Stimulated activated CD4-positive, alpha-beta T cell treated with anti-CD3 and anti-CD28 coated beads, Interleukin-4, amount 100 ng/mL, for 24 hours (primary cell): ENCODE data around the gene NGF.

Experiments used
- DNase-seq: peaks from one replicate; pipeline ENCODE4 v3.0.0-alpha.2; 2020

Gene NGF

DNA sequence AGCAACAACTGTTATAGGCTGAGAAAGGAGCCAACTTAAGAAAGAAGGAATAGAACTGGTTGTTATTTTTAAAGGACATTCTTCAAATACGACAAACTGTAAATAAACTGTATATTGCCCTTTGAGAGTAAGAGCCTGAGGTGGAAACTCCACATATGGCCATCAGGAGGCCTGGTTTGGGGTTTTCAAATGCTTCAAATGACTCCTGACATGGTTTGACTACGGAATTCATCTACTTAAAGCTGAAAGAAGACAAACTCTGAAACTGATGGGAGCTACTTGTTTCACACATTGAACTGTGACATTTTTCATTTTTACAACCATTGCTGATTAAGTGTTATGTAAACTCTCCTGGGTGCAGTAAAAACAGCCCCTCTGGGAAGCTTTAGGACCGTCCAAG, 59.8 kb downstream of the NGF start:
- DNase-seq: no peak

GRCh38 chr1:115277276-115277675, 60.8 kb downstream of the NGF start:
- no peak for DNase-seq

GRCh38 chr1:115275216-115275615, 62.8 kb downstream of the NGF start:
- no peak for DNase-seq

GRCh38 chr1:115274467-115274866, 63.6 kb downstream of the NGF start:
- no peak for DNase-seq

- DNase-seq: no peak
Observed at GRCh38 chr1:115266729-115267421, 71.2 kb downstream of the NGF start.

DNA sequence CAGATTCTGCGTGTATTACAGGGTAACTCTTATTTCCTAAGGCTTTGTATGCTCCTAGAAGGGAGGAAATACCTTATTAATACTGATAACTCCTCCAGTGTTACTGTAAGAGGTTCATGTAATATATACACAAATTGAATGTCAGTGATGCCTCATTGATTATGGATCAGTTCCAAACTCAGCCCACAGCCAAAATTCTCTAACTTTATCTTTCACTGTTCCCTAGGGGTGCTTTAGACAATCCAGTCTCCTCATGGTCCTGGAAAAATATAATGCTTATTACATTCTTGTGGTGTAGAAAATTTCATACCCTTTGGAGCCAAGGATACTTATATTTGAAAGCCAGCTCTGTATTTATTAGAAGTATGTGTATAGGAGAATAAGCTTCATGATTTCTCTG, 73.0 kb downstream of the NGF start:
- no peak for DNase-seq

- no peak for DNase-seq
Observed at GRCh38 chr1:115262886-115263285, 75.2 kb downstream of the NGF start.

GRCh38 chr1:115261496-115261895, 76.6 kb downstream of the NGF start:
- DNase-seq: no peak

DNA sequence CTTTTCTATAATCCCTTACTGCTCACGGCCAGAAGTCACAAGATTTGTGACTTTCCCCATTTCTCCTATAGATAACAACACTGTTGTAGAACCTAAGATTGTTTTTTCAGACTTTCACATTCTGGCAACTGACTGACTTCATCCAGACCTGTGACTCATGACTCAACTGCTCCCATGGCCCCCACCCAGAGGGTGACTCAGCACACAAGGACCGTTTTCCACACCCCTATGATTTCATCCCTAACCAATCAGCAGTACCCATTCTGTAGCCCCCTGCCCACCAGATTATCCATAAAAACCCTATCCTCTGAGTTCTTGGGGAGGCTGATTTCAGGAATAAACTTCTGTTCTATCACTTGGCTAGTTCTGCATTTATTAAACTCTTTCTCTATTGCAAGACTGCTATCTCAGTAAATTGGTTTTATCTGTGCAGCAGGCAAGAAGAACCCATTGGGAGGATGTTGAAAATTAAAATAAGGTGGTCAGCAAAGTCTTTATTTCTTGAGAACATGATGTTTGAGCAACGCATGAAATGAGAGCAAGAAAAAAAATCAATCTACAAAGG, 79.7 kb downstream of the NGF start:
- no peak for DNase-seq

DNA sequence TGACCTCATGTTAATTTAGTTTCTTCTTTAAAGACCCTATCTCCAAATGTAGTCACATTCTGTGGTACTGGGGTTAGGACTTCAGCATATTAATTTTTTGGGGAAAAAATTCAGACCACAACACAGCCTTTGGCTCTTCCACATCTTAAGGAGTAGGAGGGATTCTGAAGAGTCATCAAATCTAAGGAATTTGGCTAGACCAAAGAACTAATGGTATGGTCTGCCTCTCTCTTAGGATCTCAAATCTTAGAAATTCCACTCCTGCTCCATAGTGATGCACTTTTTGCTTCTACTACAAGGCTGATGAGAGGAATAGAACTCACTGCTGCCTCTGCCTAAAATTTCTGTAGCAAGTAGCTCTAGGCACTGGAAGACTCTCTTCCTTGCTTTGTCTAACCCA, 80.5 kb downstream of the NGF start:
- DNase-seq: no peak

GRCh38 chr1:115255154-115255553, 82.9 kb downstream of the NGF start:
- no peak for DNase-seq

DNA sequence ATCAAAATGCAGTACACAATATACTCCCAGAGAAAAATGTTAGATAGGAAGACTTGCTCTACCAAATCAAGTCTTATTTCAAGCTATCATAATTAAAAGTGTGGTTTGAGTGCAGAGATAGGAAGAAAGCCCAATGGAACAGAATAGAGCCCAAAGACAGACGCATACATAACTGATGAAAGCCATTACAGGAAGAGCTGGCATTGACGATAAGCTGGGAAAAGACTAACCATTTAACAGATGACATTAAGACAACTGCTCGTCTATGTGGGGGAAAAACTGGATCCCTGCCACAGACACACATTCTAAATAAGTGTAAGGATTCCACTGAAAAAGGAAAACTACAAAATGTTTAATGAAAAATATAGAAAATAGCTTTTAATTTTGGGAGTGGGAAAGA, 85.5 kb downstream of the NGF start:
- no peak for DNase-seq

- no peak for DNase-seq
Observed at GRCh38 chr1:115251856-115252255, 86.2 kb downstream of the NGF start.

GRCh38 chr1:115251340-115251748, 86.7 kb downstream of the NGF start:
- no peak for DNase-seq

DNA sequence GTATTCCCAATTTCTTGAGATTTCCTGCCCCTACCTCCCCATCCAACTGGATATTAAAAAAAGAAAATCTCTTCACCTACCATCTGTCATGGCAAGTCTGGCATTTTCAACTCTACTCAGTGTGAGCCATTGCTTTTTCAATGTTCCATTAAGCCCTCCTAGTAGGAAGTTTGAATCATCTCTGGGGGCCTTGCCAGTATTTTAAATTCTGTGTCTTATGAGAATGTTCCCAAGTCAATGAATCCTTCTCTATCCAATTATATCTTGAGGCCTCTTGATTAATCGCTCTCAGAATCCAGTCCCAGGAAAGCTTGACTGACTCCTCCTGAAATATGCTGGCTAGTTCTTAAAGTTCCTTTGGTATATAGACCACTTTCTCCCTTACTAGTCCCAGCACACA, 91.5 kb downstream of the NGF start:
- DNase-seq: no peak

DNA sequence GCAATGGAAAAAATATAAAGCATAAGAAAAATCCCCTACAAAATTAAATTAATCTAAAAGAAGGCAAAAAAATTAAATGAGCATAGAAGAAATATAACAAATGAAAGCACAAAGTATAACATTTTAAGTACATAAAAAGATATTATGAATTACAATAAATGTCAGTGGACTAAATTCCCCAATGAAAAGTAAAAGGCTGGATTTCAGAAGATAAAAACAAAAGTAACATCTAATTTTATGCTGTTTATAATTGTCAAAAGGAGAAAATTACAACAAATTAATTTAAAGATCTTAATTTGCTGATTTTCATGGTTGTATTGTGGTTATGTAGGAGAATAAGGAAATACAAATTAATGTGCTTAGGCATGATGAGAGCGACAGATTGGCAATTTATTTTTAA, 92.8 kb downstream of the NGF start:
- DNase-seq: no peak

GRCh38 chr1:115242543-115242942, 95.5 kb downstream of the NGF start:
- no peak for DNase-seq

GRCh38 chr1:115241309-115241708, 96.7 kb downstream of the NGF start:
- no peak for DNase-seq

DNA sequence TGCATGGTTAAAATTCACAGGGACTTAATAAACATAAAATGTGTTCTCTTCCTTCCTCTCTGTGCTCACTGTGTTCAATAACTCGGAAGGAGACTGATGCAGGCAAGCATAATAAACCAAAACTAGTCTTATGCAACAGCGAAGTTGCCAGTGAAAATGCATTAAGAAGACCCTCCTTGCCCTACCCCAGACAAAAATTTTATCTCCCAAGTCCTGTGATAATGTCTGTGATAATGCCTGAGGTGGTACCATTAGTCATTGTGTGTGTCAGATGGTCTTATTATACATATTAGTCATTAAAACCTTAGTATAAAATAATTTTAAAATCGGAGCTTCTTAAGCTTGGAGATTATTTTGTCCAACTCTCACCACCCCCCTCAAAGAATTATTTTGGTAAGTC, 97.8 kb downstream of the NGF start:
- DNase-seq: no peak

- DNase-seq: no peak
Observed at GRCh38 chr1:115239426-115239825, 98.6 kb downstream of the NGF start.

DNA sequence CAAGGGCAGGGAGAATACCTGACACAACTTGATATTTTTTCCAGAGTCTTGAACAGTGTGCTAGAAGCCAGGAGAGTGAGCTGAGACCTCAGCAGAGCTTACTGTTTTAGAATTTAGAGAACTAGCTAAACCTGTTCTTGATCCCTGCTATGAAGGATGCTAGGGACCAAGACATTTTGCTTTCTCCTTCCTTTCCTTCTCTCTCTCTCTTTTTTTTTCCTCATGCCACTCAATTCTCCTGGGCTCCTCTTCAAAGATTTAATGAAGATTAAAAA, 99.0 kb downstream of the NGF start:
- no peak for DNase-seq

DNA sequence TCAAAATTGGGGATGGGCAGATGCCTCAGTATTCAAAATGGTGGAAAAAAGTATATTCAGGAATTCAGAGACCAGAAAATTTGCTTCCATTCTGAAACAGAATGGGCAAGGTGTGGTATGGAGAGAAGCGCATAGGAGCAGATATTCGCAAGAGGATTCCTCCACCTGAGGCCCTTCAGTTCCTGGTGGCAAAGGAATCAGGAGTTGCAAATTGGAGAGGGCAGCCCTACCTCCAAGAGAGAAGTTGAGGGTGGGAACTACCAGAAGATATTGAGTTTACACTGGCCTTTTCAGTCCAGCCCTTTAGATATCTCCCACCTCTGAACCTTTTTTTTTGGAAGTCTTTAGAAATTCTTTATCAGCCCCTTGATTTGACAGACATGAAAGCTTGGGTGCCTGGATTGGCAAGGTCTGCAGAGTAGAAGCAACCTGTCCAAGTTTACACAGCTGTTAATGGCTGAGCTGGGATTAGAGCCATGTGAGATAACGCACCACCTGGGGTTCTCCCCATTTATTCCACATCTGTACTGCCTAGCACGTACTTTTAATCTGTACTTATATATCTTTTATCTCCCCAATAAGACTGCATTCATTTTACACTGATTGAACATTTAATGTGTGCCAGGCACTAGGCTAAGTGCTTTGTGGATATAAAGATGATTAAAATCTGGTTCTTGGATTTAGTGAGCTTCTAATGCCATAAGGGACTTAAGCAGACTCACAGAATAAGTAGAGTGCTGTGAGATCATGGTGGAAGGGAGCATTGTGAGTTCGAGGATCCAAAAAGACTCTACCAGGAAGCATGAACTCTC, 99.5 kb downstream of the NGF start:
- no peak for DNase-seq

DNA sequence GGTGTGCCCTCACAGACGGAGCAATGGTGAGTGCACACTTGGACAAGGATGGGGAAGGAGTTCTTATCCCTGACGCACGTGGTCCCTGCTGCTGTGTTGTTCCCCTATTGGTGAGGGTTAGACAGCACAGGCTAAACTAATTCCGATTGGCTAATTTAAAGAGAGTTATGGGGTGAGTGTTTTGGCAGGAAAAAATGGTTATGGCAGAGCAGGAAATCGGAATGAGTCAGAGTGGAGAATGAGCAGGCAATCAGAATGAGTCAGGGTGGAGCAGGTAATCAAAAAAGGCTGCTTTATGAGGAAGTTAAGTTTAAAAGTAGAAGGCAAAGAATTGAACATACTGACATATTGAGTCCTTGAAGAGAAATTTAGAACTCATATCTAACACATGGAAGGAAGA, 100.5 kb downstream of the NGF start:
- DNase-seq: no peak

GRCh38 chr1:115237023-115237422, 101.0 kb downstream of the NGF start:
- no peak for DNase-seq
